ENCODE data around the gene COG5. TPM values are rescaled to one million over a fixed set of nuclear protein-coding genes. Genes with fewer than 3 reads are reported as not detected.

Gene COG5
- total RNA-seq, 6 experiments from 2014 or later = 13.9 to 21.3 (median 15.5) TPM

DNA sequence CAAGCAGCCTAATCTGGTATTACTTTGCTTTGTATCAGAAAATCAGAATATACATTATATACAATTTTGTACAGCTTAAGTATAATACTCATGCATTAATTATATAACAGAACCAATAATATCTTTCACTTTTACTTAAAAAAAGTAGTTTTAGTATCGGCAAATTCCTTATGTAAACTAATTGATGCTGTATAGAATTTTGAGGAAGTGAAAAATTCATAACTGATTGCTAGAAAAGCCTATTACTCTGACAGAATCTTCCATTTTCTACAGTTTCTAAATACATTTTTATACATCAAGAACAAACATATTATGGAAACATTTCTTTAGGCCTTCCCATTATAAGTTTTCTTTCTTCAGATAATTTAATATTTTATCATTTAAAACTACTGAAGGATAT lies 217.8 kb downstream of the COG5 start:
- H3K27ac ChIP-seq = no peak overlapping the region
- ATAC-seq = no peak

DNA sequence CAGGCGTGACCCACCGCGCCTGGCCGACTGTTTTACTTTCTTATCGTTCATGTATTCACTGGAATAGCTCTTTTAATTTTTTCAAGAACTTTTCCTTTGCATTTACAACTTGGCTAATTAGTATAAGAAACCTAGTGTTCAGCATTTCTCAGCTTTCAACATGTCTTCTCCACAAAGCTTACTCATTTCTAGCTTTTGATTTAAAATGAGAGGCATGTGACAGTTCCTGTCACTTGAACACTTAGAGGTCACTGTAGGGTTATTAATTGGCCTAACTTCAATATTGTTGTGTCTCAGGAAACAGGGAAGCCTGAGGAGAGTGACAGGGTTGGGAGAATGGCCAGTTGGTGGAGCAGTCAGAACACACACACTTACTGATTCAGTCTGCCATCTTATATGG lies 218.9 kb downstream of the COG5 start:
- Histone ChIP-seq H3K9me3 (no peaks in the 10 kb centered on the region), H3K27ac (no peak overlapping the region), H3K4me1 (no peaks in the 10 kb centered on the region), H3K27me3 (no peaks in the 10 kb centered on the region), H3K4me3 (no peak overlapping the region), H3K36me3 (no peaks in the 10 kb centered on the region)
- TF ChIP-seq, protein P1, sequence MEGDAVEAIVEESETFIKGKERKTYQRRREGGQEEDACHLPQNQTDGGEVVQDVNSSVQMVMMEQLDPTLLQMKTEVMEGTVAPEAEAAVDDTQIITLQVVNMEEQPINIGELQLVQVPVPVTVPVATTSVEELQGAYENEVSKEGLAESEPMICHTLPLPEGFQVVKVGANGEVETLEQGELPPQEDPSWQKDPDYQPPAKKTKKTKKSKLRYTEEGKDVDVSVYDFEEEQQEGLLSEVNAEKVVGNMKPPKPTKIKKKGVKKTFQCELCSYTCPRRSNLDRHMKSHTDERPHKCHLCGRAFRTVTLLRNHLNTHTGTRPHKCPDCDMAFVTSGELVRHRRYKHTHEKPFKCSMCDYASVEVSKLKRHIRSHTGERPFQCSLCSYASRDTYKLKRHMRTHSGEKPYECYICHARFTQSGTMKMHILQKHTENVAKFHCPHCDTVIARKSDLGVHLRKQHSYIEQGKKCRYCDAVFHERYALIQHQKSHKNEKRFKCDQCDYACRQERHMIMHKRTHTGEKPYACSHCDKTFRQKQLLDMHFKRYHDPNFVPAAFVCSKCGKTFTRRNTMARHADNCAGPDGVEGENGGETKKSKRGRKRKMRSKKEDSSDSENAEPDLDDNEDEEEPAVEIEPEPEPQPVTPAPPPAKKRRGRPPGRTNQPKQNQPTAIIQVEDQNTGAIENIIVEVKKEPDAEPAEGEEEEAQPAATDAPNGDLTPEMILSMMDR (IDR thresholded peaks at IDR 0.05) = no peak
- no peak for TF ChIP-seq POLR2A (IDR thresholded peaks at IDR 0.05)
- ATAC-seq (no peak), DNase-seq (no peak)
- WGBS (ENCODE audit: insufficient coverage, low coverage, low lambda C conversion rate, missing lambda C conversion rate) = 98% methylated on average over 5 of the region's 5 CpGs
- intact Hi-C loops (cut with DNase I) = no loop called here

More for the DNA sequence above, 217.8 kb downstream of the COG5 start:
- TF ChIP-seq, protein P1 (IDR thresholded peaks at IDR 0.05) = no peak
- no peak for TF ChIP-seq POLR2A (IDR thresholded peaks at IDR 0.05)
- no peak for DNase-seq
- Histone ChIP-seq H3K4me1 (no peaks in the 10 kb centered on the region), H3K9me3 (no peaks in the 10 kb centered on the region), H3K36me3 (no peaks in the 10 kb centered on the region), H3K4me3 (no peak overlapping the region), H3K27me3 (no peaks in the 10 kb centered on the region)
- 85% methylated on average over 1 of the region's 1 CpG for WGBS (ENCODE audit: insufficient coverage, low coverage, low lambda C conversion rate, missing lambda C conversion rate)
- intact Hi-C loops (cut with DNase I) = no loop called here

DNA sequence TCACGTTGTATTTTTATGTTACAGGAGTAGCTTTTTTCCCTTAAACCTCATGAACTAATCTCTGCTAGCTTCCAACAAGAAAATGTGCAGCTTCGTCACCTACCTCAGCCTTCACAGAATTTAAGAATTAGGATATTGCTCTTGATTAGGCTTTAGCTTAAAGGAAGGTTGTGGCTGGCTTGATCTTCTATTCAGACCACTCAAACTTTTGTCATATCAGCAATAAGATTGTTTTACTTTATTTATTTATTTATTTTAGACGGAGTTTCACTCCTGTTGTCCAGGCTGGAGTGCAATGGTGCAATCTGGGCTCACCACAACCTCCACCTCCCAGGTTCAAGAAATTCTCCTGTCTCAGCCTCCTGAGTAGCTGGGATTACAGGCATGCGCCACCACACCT lies 219.4 kb downstream of the COG5 start:
- Histone ChIP-seq H3K27ac (no peak overlapping the region), H3K4me3 (no peak overlapping the region), H3K36me3 (no peaks in the 10 kb centered on the region), H3K9me3 (no peaks in the 10 kb centered on the region), H3K4me1 (no peaks in the 10 kb centered on the region), H3K27me3 (no peaks in the 10 kb centered on the region)
- intact Hi-C loops (cut with DNase I) = no loop called here
- TF ChIP-seq, protein P1 (IDR thresholded peaks at IDR 0.05) = no peak
- no peak for TF ChIP-seq POLR2A (IDR thresholded peaks at IDR 0.05)
- no peak for DNase-seq
- 97% methylated on average over 4 of the region's 4 CpGs for WGBS (ENCODE audit: insufficient coverage, low coverage, low lambda C conversion rate, missing lambda C conversion rate)
- no peak for ATAC-seq

DNA sequence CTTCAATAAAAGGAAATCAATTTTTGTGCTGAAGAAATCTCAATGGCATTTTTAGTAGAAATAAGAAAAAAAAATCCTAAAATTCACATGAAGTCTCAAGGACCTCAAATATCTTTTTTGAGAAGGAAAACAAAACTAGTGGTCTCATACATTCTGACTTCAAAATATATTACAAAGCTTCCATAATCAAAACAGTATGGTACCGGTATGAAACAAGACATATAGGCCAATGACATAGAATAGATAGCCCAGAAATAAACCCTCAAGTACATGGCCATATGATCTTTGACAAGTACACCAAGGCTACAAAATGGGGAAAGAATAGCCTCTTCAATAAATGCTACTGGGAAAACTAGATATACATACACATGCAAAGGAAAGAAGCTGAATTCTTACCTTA lies 225.6 kb downstream of the COG5 start:
- DNase-seq = no peak
- H3K36me3 ChIP-seq = no peaks in the 10 kb centered on the region
- ATAC-seq = no peak
- no peaks in the 10 kb centered on the region for H3K27me3 ChIP-seq
- H3K9me3 ChIP-seq = no peaks in the 10 kb centered on the region
- H3K4me1 ChIP-seq = no peaks in the 10 kb centered on the region
- H3K27ac ChIP-seq = no peak overlapping the region
- 100% methylated on average over 1 of the region's 1 CpG for WGBS (ENCODE audit: insufficient coverage, low coverage, low lambda C conversion rate, missing lambda C conversion rate)
- H3K4me3 ChIP-seq = no peak overlapping the region
- TF ChIP-seq, protein P1 (IDR thresholded peaks at IDR 0.05) = no peak
- TF ChIP-seq POLR2A (IDR thresholded peaks at IDR 0.05) = no peak
- intact Hi-C loops (cut with DNase I) = no loop called here

Measured in right lobe of liver (tissue), 6 donors.